ENCODE data around the gene TTLL9. TPM values are rescaled to one million over a fixed set of nuclear protein-coding genes. Genes with fewer than 3 reads are reported as not detected.

The TTLL9 gene
- total and polyA plus RNA-seq, 2 of the 13 experiments (the other 11 are each of a cell fraction or from before 2014, with no cell fraction given): not detected

GRCh38 chr20:31835977-31836852 is 34.2 kb upstream of the TTLL9 start (continued):
- TF ChIP-seq ZNF749 (CRISPR knock-in tag; IDR thresholded peaks at IDR 0.05; ENCODE audit: borderline replicate concordance) (no peak), HDAC1 (CRISPR knock-in tag; IDR thresholded peaks at IDR 0.05) (peak; percentile 70; the same call in 1 of the 2 replicates), MTF2 (CRISPR knock-in tag; IDR thresholded peaks at IDR 0.05; ENCODE audit: borderline replicate concordance) (no peak), HMGXB4 (CRISPR knock-in tag; IDR thresholded peaks at IDR 0.05; ENCODE audit: borderline replicate concordance in 1 of 2, low read depth in 1 of 2) (no peak), TP53 (CRISPR knock-in tag; conservative IDR thresholded peaks at IDR 0.05) (0 out of 2 replicates have a peak, but pooled peaks have one; percentile 56), SRSF1 (optimal IDR thresholded peaks at IDR 0.05; ENCODE audit: low read depth, low read length) (no peak), ZNF788 (CRISPR knock-in tag; IDR thresholded peaks at IDR 0.05; ENCODE audit: borderline replicate concordance) (peak; percentile 58; the same call in 1 of the 2 replicates), KDM6A (CRISPR knock-in tag; IDR thresholded peaks at IDR 0.05; ENCODE audit: low read depth) (peak; percentile 61; the same call in 1 of the 2 replicates), ZNF20 (CRISPR knock-in tag; IDR thresholded peaks at IDR 0.05) (no peak), ZNF280B (CRISPR knock-in tag; IDR thresholded peaks at IDR 0.05; ENCODE audit: borderline replicate concordance) (no peak), NRL (CRISPR knock-in tag; IDR thresholded peaks at IDR 0.05; ENCODE audit: borderline replicate concordance) (no peak), KAT2B (IDR thresholded peaks at IDR 0.05; ENCODE audit: borderline replicate concordance, low read depth, low read length) (no peak), ZNF251 (CRISPR knock-in tag; IDR thresholded peaks at IDR 0.05) (no peak), NFE2L1 (CRISPR knock-in tag; IDR thresholded peaks at IDR 0.05; ENCODE audit: borderline replicate concordance) (no peak), STAT6 (CRISPR knock-in tag; IDR thresholded peaks at IDR 0.05; ENCODE audit: borderline replicate concordance) (no peak), REST (IDR thresholded peaks at IDR 0.05; ENCODE audit: borderline replicate concordance in 1 of 2, low read depth in 1 of 2, low read length in 2 of 2) (no peak), ATRX (CRISPR knock-in tag; IDR thresholded peaks at IDR 0.05; ENCODE audit: borderline replicate concordance) (no peak), MZF1 (CRISPR knock-in tag; IDR thresholded peaks at IDR 0.05; ENCODE audit: borderline replicate concordance) (no peak)

Measured in HepG2 (cell line).